NCI-H524 treated with DMSO at 0.1 percent for 48 hours (cell line): Measurements from ENCODE around the gene APLP2.
"Not testable (repeated sequence)": the region's sequence is repeated elsewhere in the genome, so short reads cannot be mapped to it uniquely, and the experiment has no call there.

Experiments
- DNase-seq: peaks from one replicate; lab custom pipeline; 2025; lab: John Stamatoyannopoulos, UW

The APLP2 gene

DNA sequence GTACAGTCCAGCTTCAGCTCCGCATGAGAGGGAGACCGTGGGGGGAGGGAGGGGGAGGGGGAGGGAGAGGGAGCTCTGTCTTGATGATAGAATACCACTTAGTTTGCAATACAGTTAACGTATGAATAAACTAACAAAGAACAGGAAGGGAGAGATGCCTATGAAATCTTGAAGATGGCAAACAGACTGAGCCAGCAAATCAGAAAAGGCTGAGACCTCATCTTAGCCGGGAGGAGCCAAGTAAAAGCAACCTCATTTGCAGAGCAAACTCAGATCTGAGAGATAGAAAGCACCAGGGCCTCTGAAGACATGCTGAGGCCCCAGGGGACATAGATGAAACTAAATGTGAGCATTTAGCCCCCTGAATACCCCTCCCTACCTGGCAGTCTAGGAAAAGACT lies 23.0 kb downstream of the APLP2 start:
- DNase-seq, result no peak

DNA sequence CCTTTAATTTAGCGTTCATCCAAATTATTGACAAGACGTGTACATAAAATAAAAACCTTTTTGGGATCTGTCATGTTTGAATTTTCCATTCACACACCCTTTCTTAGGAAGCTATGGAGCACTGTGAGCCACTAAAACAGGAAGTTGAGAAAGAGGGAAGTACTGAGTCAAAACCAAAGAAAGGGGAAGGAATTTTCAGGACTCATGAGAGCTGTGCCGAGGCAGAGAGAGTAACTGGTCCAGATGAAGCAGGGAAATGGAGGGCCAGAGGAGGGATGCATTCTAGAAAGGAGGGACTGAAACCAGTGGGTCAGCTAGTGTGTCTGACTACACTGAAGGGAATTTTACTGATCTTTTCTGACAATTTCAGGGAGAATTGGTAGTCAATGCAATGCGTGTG lies 24.9 kb downstream of the APLP2 start:
- DNase-seq, result no peak

DNA sequence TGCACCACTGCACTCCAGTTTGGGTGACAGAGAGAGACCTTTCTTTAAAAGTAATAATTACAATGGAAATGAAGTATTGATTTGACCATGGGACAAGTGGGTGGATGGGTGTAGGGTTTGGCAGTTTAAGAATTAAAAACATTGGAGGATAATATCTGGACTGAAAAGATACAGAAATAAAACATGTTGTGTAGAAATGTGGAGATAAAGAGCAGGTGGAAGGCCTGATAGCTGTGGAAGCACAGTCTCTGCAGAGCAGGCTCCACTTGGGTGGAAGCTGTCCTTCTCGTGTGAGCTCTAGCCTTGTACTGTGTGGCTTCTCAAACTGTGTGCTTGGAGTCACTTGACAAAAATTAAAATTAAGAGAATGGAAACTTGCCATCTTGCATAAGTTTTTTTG lies 25.6 kb downstream of the APLP2 start:
- no peak for DNase-seq

DNA sequence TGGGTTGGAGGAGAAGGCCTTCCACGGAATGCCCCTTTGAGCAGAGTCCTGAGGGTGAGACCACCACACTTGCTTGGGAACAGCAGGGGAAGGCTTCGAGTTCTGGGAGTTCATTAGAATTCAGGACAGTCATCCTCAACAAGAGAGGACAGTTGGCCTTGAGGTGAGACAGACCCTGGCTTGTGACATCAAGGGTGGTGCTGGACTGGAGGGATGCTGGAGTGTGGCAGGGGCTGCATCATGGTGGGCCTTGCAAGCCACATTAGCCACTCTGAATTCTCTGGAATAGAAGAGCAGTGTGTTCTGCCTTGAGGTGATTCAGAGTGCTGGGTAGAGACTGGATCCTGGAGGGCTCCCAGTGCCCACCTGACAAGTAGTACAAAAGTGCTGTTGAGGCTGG lies 26.3 kb downstream of the APLP2 start:
- DNase-seq, result no peak

DNA sequence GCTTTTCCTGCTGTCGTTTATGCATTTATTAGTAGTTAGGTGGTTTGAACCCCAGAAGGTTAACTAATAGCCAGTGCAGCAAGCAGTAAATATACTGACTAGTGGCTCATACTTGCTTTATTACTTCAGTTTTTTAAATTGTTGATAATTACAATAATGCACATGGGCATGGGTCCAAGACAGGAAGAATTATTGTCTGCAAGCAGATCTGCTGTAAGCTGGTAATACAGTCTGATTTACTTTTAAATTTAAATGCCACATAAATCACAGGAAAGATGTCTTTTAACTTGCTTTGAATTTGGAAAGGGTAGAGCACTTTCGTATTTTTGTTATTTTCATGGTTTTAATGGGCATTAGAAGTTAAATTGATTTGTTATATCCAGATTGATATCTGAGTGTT lies 27.1 kb downstream of the APLP2 start:
- DNase-seq, result no peak

DNA sequence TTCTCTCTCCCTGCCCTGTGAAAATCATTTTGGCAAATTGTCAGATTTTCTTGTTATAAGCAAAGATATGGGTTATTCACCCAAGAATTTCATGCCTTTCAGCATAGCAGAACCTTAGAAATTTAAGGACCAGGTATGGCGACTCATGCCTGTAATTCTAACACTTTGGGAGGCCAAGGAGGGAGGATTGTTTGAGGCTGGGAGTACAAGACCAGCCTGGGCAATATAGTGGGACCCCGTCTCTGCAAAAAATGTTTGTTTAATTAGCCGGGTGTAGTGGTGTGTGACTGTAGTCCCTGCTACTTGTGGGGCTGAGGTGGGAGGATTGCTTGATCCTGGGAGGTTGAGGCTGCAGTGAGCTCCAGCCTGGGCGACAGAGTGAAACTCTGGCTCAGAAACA lies 27.6 kb downstream of the APLP2 start:
- DNase-seq, result no peak

DNA sequence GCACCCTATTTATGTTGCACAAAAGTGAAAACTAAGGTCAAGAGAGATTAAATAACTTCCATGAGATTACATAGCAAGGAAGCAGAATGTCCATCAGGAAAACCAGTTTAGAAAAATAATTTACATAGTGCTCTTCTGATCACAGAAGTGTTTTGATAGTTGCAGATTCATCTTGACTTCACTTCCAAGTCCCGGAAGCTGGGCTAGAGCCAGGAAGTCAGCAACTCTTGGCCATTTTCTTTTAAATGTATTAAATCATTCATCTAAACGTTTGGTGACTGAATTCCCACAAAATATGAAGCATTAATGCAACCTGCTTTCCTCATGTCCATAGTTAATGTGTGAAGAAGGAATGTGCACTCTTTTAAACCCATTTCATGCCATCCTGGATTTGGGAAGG lies 29.7 kb downstream of the APLP2 start:
- no peak for DNase-seq

DNA sequence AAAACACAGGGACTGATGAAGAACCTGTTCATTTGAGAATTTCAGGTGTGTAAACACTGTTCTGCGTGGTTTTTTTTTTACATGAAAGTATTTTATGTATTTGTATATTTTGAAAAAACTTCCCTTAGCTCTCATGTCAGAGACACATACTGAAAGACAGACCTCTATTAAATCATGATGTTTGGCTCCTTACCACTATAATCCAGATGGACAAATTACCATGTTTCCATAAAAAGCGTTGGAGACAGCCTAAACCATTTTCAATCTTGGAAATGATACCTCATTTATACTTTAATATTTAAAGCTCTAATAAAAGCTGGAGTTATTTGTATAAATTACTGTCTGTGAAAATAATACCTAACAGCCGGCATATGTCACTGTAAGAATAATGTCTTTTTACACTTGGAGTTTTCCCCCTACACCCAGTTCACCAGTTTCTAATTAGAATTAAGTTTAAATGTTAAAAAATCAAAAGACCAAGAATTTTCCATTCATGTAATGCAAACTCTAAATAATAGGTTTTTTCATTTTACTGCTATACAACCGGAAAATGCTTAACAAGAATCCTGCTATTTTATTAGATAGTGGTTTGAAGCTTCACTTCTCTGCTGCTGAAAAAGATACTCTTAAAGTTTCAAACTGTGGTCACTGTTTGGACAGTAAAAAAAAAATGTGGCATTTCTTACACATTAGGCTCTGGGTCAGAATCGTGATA lies 30.8 kb downstream of the APLP2 start:
- no peak for DNase-seq

DNA sequence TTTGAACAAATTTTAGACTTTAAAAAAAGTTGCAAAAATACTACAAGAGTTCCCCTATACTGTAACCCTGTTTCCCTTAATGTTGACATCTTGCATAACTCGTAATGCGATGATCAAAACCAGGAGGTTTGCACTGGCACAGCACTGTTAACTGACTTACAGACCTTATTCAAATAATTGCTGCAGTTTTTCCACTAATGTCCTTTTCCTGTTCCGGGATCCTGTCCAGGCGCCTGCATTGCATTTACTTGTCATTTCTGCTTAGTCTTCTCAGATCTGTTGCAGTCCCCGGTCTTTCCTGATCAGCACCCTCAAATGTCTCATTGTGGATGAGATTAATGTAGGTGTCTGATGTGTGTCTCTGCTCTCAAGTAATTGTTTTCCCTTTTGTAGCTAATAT lies 32.0 kb downstream of the APLP2 start:
- no peak for DNase-seq

DNA sequence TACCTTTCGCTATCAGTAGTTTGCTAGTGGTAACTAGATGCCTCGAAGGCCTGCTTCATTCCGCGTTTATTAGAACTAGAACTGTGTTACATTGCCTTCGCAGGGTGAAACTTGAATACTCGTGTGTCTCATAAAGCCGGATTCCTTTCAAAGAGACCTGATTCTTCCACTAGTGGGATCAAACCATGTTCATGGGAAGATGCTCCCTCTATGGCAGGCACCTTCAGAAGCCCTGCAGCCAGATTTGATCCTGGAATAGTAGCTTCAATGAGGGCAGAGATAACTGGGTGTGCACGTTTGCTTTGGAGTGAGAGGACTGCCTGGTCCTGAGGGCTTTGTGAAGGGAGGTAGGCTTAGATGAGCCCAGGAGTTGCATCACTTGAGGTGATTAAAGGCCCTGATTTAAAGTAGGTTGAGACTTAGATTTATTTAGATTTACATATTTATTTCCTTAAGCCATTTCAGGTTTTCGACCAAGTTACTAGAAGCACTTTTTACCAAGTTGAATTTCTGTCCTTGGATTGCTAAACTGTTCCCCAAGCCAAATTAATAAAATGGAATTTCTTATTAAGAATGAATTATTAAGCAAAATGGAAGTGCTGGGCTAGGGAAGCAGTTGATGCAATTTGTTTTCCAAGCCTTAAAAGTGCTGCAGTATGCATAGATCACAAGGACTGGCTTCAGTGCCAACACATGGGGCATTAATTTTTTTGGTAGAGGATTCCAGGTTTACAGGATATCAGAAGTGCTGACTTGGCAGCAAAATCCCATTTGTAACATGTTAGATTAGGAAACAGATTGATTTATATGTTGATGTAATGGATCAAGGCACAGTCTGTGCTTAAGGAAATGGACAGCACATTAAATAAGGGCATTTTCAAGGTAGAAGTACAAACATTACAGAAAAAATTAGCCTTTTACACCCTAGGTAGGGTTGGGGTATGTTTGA lies 32.9 kb downstream of the APLP2 start:
- no peak for DNase-seq

DNA sequence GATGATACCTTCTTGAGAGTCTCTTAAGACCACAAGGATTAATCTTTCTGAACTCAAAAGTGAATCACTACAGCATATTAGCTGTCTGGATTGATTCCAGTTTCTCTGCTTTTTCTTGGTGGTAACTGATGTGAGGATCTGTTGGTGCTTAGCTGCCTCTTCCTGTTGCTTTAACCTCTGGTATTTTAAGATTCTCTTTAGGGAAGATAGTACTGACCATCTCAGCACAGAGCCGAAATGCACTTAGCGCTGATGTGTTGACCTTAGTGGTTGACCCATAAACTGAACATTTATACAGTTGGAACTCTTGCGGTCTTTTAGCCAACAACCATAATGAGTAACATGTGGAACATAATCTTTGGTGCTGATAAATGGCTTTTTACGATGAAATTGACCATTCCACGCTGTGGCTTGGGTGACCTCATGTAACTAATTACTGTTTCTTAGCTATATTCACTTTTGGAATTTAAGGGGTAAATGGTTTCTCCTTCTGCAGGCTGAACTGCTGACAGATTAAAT lies 33.7 kb downstream of the APLP2 start:
- no peak for DNase-seq

DNA sequence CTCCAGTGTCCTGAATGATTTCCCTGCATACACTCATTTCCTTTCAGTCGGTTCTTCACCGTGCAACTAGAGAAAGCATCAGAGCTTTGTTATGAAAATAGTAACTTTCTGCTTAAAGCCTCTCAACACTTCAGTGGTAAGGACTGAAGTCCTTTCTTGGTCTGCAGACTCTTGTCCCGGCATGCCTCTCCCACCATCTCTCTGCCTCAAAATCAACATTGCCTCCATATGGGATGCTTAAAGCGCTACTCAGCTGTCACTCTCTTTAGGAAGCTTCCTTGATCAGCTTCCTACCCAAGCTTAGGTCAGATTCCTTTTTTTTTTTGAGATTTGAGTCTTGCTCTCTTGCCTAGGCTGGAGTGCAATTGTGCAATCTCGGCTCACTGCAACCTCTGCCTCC lies 36.7 kb downstream of the APLP2 start:
- DNase-seq, result no peak

DNA sequence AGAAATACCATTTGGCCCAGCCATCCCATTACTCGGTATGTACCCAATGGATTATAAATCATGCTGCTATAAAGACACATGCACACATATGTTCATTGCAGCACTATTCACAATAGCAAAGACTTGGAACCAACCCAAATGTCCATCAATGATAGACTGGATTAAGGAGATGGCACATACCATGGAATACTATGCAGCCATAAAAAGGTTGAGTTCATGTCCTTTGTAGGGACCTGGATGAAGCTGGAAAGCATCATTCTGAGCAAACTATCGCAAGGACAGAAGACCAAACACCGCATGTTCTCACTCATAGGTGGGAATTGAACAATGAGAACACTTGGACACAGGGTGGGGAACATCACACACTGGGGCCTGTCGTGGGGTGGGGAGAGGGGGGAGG lies 39.0 kb downstream of the APLP2 start:
- DNase-seq, result not testable (repeated sequence)

DNA sequence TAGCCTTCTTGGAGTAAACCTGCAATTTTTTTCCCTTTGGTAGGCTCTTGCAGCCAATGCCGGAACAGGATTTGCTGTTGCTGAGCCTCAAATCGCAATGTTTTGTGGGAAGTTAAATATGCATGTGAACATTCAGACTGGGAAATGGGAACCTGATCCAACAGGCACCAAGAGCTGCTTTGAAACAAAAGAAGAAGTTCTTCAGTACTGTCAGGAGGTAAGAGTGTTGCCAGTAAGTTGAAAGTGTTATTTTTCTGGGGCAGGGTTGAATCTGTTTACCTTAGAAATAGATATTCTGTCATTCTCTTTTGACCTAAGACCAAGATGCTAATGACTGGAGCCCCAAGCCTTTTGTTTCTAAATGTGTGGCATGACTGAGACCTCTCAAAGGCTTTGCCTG lies 39.7 kb downstream of the APLP2 start:
- DNase-seq, result no peak

DNA sequence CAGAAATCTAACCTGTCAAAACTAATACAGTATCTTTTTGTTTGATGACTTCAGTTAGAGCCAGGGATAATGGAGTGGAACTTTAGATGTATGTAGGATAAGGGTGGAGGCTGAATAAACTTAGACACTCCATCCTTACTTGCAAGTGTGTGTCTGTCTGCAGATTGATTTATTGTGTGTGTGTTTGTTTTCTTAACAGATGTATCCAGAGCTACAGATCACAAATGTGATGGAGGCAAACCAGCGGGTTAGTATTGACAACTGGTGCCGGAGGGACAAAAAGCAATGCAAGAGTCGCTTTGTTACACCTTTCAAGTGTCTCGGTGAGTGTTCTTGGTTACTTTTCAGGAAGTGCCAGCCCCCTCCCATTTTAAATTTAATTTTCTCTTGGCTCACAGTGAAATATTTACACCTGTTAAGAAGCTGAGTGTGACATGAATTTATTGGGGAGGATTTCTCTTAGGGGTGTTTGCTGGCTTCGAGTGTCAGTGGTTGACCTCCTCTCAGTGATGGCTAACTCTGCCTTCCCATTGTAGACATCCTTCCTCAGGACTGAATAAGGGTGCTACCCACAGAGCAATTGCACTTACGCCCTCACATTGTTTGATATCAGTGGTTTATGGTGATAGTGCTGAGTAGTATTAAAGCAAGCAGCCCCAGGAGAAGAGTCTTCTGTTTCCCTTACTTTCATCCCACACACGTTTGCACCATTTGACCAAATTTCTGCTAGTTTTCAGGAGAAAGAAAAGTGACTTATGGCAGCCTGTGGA lies 40.8 kb downstream of the APLP2 start:
- DNase-seq, result no peak

DNA sequence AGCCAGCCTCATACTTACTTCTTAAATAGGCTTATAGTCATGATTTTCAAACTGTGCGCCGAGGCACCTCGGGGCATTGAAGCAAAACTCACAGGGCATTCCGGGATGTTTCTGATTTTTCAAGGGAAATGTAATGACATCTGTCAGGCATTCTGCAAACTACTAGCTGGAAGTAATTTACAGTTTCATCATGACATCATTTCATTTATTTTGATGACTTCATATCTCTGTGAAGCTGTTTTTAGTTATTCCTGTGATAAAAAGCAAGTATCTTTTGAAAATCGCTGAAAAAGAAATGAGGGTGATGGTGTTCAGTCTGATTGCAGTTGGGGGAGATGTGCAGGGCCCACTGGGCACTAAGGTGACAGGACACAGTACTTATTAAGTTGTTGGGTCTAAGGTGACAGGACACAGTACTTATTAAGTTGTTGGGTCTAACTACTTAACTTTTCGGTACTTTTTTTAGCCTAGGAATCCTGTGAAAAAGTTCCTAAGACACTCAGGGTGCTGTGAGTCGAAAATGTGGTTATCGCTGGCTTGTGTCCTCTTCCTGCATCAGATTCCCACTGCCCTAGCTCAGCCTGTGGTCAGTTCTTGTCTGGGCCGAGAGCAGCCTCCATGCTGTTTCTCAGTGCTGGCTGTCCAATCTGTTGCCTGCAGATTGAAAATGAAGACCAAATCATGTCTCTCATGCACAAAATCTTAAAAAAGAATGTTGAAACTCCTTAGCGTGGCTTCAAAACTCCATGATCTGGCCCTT lies 42.6 kb downstream of the APLP2 start:
- no peak for DNase-seq

DNA sequence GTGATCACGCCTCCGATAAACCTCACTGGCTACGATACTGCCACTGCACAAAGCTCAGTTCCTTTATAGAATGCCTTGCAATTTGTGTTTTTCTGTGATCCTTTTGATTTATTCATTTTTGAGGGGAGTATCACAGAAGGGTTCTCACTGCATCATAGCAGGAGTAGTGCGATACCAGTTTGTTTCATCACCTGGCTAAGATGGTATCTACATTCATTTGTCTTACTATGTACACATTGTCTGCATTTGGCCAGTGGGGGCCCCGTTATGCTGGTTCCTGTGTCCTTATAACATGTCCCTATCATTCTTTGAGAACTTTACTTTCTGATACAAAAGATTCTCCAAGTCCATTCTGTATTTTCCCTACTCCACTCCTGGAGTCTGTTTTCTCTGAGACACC lies 44.6 kb downstream of the APLP2 start:
- DNase-seq, result no peak

DNA sequence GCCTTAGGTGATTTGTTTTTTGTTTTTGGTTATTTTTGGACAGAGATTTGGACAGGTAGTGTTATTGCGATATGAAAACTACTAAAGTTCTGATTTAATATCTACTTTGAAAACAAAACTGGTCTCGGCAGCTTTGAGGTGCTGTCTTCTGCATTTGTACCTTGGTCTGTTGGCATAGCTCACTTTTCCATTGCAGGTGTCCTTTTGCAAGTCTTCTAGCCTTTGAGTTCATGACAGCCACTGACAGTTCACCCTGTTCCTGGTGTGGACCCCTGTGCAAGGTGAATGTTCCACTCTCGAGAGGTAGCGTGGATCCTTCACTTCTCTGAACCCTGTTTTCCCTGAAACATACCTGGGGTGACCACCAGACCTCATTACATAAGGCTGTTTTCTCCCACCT lies 45.0 kb downstream of the APLP2 start:
- DNase-seq, result no peak

DNA sequence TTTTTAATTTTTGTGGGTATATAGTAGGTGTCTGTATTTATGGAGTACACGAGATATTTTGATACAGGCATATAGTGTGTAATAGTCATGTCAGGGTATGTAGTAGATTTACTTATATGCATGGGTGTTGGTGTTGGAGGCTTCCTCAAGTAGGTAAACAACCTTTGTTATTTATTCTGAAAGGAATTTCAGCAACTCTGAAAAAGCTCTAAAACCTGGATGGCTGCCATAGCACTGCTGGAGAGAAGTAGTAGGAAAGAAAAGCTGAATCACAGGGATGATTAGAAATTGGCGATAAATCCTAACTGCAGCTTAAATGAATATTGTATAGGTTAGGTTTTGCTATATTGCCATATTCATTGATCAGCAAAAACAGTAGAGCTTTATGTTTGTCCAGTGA lies 45.5 kb downstream of the APLP2 start:
- no peak for DNase-seq

DNA sequence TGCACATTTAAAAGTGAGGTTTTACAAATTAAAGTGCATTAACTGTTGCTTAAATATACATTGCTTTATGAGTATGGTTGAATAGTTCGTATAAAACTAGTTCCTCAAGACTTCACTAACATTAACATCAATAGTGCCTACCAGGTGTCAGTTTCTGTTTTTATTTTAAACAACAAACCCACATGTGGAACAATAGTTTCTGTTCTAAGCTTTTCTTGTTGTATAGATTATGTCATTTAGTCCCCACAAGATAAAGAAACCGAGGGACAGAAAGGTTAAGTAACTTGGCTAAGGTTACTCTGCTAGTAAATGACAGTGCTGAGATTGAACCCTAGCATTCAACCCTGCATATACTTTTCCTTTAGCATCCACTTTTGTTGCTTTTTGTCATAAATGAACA lies 48.5 kb downstream of the APLP2 start:
- DNase-seq, result no peak

DNA sequence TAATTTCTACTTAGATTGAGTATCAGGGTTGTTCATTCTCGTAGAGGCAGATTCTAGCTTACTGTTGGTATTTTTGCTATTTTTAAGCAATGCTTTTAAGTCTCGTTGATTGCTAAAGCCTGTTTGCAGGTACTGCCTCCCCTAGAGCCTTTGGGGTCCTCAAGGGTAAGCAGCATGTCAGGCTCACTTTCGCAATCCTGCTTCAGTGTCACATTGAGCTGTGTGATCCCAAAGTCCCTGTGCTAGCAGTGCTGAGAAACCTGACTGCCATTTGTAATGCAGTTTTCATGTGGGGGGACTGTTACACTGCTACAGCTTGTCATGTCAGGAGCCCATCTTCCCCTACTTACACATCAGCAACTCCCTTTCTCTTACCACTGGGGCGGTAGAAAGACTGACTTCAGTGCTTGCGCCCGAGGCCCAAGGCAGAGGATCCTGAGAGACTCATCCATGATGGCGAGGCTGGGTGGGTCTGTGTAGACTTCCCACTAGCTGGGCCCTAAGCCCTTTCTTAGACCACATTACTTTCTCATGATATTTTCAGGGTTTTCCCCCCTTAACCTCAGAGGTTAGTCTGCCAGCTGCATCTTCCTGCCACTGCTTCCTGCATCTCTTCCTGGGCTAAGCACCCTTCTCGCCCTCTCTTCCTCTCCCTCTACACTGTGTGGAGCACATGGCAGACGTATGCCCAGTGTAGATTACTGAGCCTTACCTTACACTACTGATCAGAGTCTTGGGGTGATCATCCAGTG lies 49.1 kb downstream of the APLP2 start:
- DNase-seq, result no peak
